OCI-LY7 (cell line): Measurements from ENCODE around the gene STXBP5. TPM values are rescaled to one million over a fixed set of nuclear protein-coding genes. Genes with fewer than 3 reads are reported as not detected.

Source experiments
- BruUV-seq: library from RNA; stranded (reverse); fragments of 400-500 nt; replicated peaks from 2 replicates; lab custom pipeline; 2021; lab: Mats Ljungman, UMichigan
- CTCF ChIA-PET: fragments of 300-600 bp; sonication (Branson Sonifier 250); formaldehyde crosslinking; loops from one replicate; lab custom pipeline; 2022; ENCODE audit warnings: antibody characterized with exemption; ENCODE audit not compliant: unreplicated experiment; lab: Charles Lee
- POLR2A ChIA-PET: fragments of 300-600 bp; sonication (Branson Sonifier 250); formaldehyde crosslinking; loops from one replicate; lab custom pipeline; 2022; ENCODE audit warnings: antibody characterized with exemption; lab: Charles Lee
- DNase-seq: peaks from one replicate; pipeline ENCODE4 v3.0.0-alpha.2; 2015; ENCODE audit warnings: low spot score
- H2AFZ ChIP-seq: fragments of 200-600 bp; sonication (generic), shearing (Covaris generic); 2 replicates; pipeline ENCODE4 v1.6.1; 2014; ENCODE audit warnings: mild to moderate bottlenecking, antibody characterized with exemption, low read length, moderate library complexity
- H3K27ac ChIP-seq: fragments of 200-600 bp; sonication (generic); 2 replicates; pipeline ENCODE4 v1.5.1; 2014; ENCODE audit warnings: mixed run types, low read depth, mild to moderate bottlenecking, moderate library complexity, low read length, inconsistent platforms; ENCODE audit not compliant: poor library complexity, severe bottlenecking
- H3K36me3 ChIP-seq: fragments of 200-600 bp; sonication (generic); 2 replicates; pipeline ENCODE4 v1.6.1; 2014; ENCODE audit warnings: mild to moderate bottlenecking, antibody characterized with exemption, low read length, moderate library complexity, mixed read lengths; ENCODE audit not compliant: insufficient read depth
- H3K4me1 ChIP-seq: fragments of 200-600 bp; sonication (generic); 2 replicates; pipeline ENCODE4 v1.5.1; 2014; ENCODE audit warnings: mild to moderate bottlenecking, low read length; ENCODE audit not compliant: insufficient read depth, poor library complexity, severe bottlenecking
- H3K4me2 ChIP-seq: fragments of 200-600 bp; sonication (generic); 2 replicates; pipeline ENCODE4 v1.6.1; 2014; ENCODE audit warnings: mild to moderate bottlenecking, low read length
- H3K4me3 ChIP-seq: fragments of 200-600 bp; sonication (generic); 2 replicates; pipeline ENCODE4 v1.5.1; 2014; ENCODE audit warnings: mild to moderate bottlenecking, low read depth, low read length; ENCODE audit not compliant: poor library complexity, severe bottlenecking
- H3K79me2 ChIP-seq: fragments of 200-600 bp; sonication (generic); 2 replicates; pipeline ENCODE4 v1.6.1; 2016; ENCODE audit warnings: low read depth, mild to moderate bottlenecking, low read length, moderate library complexity, mixed read lengths; ENCODE audit not compliant: insufficient read depth
- H3K9me2 ChIP-seq: fragments of 200-600 bp; sonication (generic); 2 replicates; pipeline ENCODE4 v1.6.1; 2016; ENCODE audit warnings: mild to moderate bottlenecking, low read length, mixed read lengths; ENCODE audit not compliant: insufficient read depth
- H3K9me3 ChIP-seq: fragments of 200-600 bp; sonication (generic); 2 replicates; pipeline ENCODE4 v1.6.1; 2014; ENCODE audit warnings: mild to moderate bottlenecking, mixed run types, low read length, mixed read lengths
- H4K20me1 ChIP-seq: fragments of 200-600 bp; sonication (generic); 2 replicates; pipeline ENCODE4 v1.6.1; 2014; ENCODE audit warnings: mild to moderate bottlenecking, antibody characterized with exemption, low read length, moderate library complexity, mixed read lengths; ENCODE audit not compliant: insufficient read depth
- CTCF ChIP-seq: fragments of 200-600 bp; sonication (generic); conservative IDR thresholded peaks from 2 replicates; pipeline ENCODE4 v1.5.1; 2014; ENCODE audit warnings: mild to moderate bottlenecking, antibody characterized with exemption, low read length, moderate library complexity, mixed read lengths
- EZH2phosphoT487 ChIP-seq: fragments of 200-600 bp; sonication (generic); IDR thresholded peaks from 2 replicates; pipeline ENCODE4 v1.6.1; 2018; ENCODE audit warnings: low read depth, borderline replicate concordance, mild to moderate bottlenecking, mixed run types, antibody characterized with exemption, low read length, moderate library complexity, mixed read lengths
- intact Hi-C: fragments of 100-400 bp; cut with micrococcal nuclease; formaldehyde crosslinking; loops from one replicate; pipeline ENCODE4 v1.10.0; 2022; ENCODE audit not compliant: unreplicated experiment
- total RNA-seq, 2 experiments: library from RNA; depleted of rRNA in 1 of 2; stranded (reverse); fragments of >200 nt in 1 of 2; shearing (Covaris generic) in 1 of 2; gene quantifications; 2 replicates each; pipeline ENCODE4 v1.2.3, GENCODE V29; 2014 to 2022

Gene STXBP5
- total RNA-seq, 2 experiments from 2014 or later: 12.3 to 15.4 TPM

DNA sequence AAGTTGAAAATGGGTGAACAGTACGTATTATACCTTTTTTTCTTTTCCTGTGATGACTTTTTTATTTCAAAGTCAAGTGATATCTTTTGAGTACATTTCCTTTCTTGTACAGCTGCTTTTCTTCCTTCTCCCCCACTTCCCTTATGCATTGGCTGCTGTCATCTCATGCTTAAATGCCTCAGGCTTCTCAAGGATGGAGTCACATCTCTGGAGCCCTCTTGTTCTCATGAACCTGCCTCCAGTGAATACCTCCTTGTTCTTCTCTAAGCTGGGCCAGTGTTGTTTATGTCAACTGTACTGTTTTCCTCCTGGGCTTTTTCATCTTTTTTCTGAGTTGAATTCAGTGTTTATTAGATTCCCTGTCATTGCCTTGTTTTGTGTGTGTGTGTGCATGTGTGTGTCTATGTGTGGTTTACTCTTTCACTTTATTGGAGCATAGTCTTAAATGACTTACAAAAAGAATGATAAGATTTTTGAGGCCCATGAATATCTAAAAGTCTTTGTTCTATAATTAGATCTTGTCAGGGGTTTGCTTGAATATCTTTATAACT, 23.6 kb downstream of the STXBP5 start:
- no peaks in the 10 kb centered on the region for H3K4me1 ChIP-seq
- DNase-seq: no peak
- no peaks in the 10 kb centered on the region for H4K20me1 ChIP-seq
- no peak overlapping the region for H3K4me3 ChIP-seq
- H3K9me3 ChIP-seq: no peaks in the 10 kb centered on the region
- intact Hi-C loops: no loop called here
- no peaks in the 10 kb centered on the region; the same call in 1 of the 2 replicates for H3K79me2 ChIP-seq
- no peak overlapping the region for H2AFZ ChIP-seq
- ChIA-PET POLR2A (no interaction called here), CTCF (no interaction called here)
- TF ChIP-seq CTCF: no peak
- no peak for TF ChIP-seq EZH2phosphoT487
- no peak overlapping the region for H3K4me2 ChIP-seq
- H3K9me2 ChIP-seq: no peaks in the 10 kb centered on the region
- BruUV-seq: no TSS peak
- no peaks in the 10 kb centered on the region for H3K36me3 ChIP-seq
- no peak overlapping the region for H3K27ac ChIP-seq

- POLR2A ChIA-PET: interaction anchor here (1.1 kb wide), 1 partner anchor 22 kb away, joined by 3 read pairs; no protein-coding TSS in a partner anchor
- no peak for DNase-seq
These were observed 27.4 kb downstream of the STXBP5 start for GRCh38 chr6:147231589-147231988.

More at GRCh38 chr6:147231589-147231988, 27.4 kb downstream of the STXBP5 start:
- BruUV-seq: no TSS peak
- no peak overlapping the region for H2AFZ ChIP-seq
- H3K4me2 ChIP-seq: no peak overlapping the region
- H3K9me2 ChIP-seq: no peaks in the 10 kb centered on the region
- no peak overlapping the region for H3K27ac ChIP-seq
- H3K36me3 ChIP-seq: no peaks in the 10 kb centered on the region
- H4K20me1 ChIP-seq: no peaks in the 10 kb centered on the region
- CTCF ChIA-PET: no interaction called here
- TF ChIP-seq EZH2phosphoT487 (no peak), CTCF (no peak)
- H3K4me3 ChIP-seq: no peak overlapping the region
- H3K9me3 ChIP-seq: no peaks in the 10 kb centered on the region
- no peaks in the 10 kb centered on the region; the same call in 1 of the 2 replicates for H3K79me2 ChIP-seq
- intact Hi-C loops: no loop called here
- H3K4me1 ChIP-seq: no peaks in the 10 kb centered on the region
